ENCODE results near the gene RNF220.

DNA sequence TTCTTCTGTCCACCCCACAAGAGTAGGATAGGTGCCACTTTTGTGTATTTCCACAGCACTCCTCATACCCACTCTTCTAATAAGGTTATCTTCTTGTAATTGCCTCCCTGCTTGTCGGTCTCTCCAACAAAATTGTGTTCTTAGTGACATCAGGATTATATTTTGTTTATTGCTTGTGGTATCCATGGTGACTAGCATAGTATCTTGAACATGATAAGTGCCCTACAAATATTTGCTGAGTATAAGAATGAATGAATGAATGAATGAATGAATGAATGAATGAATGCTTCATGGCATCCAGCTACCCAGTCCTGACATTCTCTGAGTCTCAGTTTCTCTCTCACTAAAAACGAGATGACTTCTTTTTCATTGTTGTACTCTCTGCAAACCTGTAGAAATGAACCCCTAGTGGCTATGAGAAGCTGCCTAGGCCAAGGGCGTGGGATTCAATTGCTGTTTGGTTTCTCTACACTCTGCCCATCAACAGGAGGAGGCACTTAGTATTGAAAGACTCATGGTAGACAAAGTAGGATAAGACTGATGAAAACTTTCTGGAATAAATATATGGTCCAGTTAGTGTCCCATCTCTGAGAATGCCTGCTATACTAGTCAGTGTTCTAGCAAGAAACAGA, 148.2 kb downstream of the RNF220 start:
- TF ChIP-seq CTCF (optimal IDR thresholded peaks at IDR 0.05 in 1 of 3, IDR thresholded peaks at IDR 0.05 in 1 of 3, conservative IDR thresholded peaks at IDR 0.05 in 1 of 3; ENCODE audit: extremely low read depth in 1 of 3, insufficient read depth in 2 of 3, low read length in 3 of 3) (no peak), EZH2 (IDR thresholded peaks at IDR 0.05; ENCODE audit: low read length) (no peak)
